ENCODE data around the gene ITIH3. TPM values are rescaled to one million over a fixed set of nuclear protein-coding genes. Genes with fewer than 3 reads are reported as not detected.

ITIH3 gene
- total and polyA plus RNA-seq, 5 experiments from 2014 or later: 0.40 TPM; not detected in 4

Small RNA genes lying within 50 kb of the gene (microRNA-seq; reads per million reads assigned to microRNA genes)
- gene MIR8064 (ENCODE audit: borderline microRNAs expressed): not detected

Other genes starting within 250 kb of the ITIH3 start
- gene PBRM1, start 108.9 kb upstream of the ITIH3 start, total RNA-seq: 10 to 100 TPM; 66.0 to 72.9 TPM
- gene PBRM1, start 108.9 kb upstream of the ITIH3 start, polyA plus RNA-seq: 10 to 100 TPM; 71.8 to 81.4 (median 80.5) TPM
- gene GNL3, start 108.8 kb upstream of the ITIH3 start, total RNA-seq: 100 to 1,000 TPM; 107 to 109 TPM
- gene GNL3, start 108.8 kb upstream of the ITIH3 start, polyA plus RNA-seq: 10 to 100 TPM; 41.8 to 77.5 (median 73.2) TPM
- 10 to 100 TPM; 39.2 to 41.0 TPM for gene GLT8D1, start 89.0 kb upstream of the ITIH3 start, total RNA-seq
- gene GLT8D1, start 89.0 kb upstream of the ITIH3 start, polyA plus RNA-seq: 10 to 100 TPM; 54.8 to 67.4 (median 58.3) TPM
- gene SPCS1, start 88.7 kb upstream of the ITIH3 start, total RNA-seq: 10 to 100 TPM; 80.1 to 89.9 TPM
- gene SPCS1, start 88.7 kb upstream of the ITIH3 start, polyA plus RNA-seq: 100 to 1,000 TPM; 340 to 369 (median 348) TPM
- 10 to 100 TPM; 24.4 to 25.3 TPM for gene NEK4, start 23.9 kb upstream of the ITIH3 start, total RNA-seq
- gene NEK4, start 23.9 kb upstream of the ITIH3 start, polyA plus RNA-seq: 10 to 100 TPM in 2 of 3 donors, 1 to 10 TPM in 1; 6.2 to 12.4 (median 10.3) TPM
- not detected for gene ITIH1, start 17.2 kb upstream of the ITIH3 start, total RNA-seq
- not detected for gene ITIH1, start 17.2 kb upstream of the ITIH3 start, polyA plus RNA-seq
- gene ITIH4, start 35.9 kb downstream of the ITIH3 start, total RNA-seq: 10 to 100 TPM; 28.8 to 32.6 TPM
- gene ITIH4, start 35.9 kb downstream of the ITIH3 start, polyA plus RNA-seq: under 1 TPM in 2 of 3 donors, not detected in 1; 0.05 to 0.60 TPM
- gene MUSTN1, start 40.2 kb downstream of the ITIH3 start, total RNA-seq: 1 to 10 TPM in 1 of 2 experiments, not detected in 1; 3.4 TPM
- under 1 TPM in 1 of 3 donors, not detected in 2; 0.68 TPM for gene MUSTN1, start 40.2 kb downstream of the ITIH3 start, polyA plus RNA-seq
- gene STIMATE, start 102.8 kb downstream of the ITIH3 start, total RNA-seq: 10 to 100 TPM; 19.5 to 26.5 TPM
- gene STIMATE, start 102.8 kb downstream of the ITIH3 start, polyA plus RNA-seq: 1 to 10 TPM; 5.1 to 6.3 (median 5.3) TPM